ENCODE results near the gene EFCAB10.
"Not testable (repeated sequence)": the region's sequence is repeated elsewhere in the genome, so short reads cannot be mapped to it uniquely, and the experiment has no call there.

Gene EFCAB10

GRCh38 chr7:105530126-105530525, 51.2 kb downstream of the EFCAB10 start:
- DNase-seq: no peak

GRCh38 chr7:105527737-105528136, 53.6 kb downstream of the EFCAB10 start:
- DNase-seq: not testable (repeated sequence)

DNA sequence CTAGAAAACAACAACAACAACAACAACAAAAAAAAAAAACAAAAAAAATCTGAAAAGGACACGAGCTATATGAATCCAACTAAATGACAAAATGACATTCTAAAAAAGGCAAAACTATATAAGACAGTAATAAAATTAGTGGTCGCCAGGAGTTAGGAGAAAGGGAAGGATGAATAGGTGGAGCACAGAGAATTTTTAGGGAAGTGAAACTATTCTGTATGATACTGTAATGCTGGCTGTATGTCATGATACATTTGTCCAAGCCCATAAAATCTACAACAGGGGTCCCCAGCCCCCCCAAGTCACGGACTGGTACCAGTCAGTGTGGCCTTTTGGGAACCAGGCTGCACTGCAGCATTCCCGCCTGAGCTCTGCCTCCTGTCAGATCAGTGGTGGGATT, 56.5 kb downstream of the EFCAB10 start:
- no peak for DNase-seq

DNA sequence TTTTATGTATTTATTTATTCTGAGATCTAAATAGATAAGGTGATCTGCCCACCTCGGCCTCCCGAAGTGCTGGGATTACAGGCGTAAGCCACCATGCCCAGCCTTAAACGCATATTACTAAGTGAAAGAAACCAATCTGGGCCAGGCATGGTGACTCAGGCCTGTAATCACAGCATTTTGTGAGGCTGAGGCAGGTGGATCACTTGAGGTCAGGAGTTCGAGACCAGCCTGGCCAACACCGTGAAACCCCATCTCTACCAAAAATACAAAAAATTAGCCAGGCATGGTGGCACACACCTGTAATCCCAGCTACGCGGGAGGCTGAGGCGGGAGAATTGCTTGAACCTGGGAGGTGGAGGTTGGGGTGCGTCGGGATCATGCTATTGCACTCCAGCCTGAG, 56.9 kb downstream of the EFCAB10 start:
- DNase-seq: not testable (repeated sequence)

DNA sequence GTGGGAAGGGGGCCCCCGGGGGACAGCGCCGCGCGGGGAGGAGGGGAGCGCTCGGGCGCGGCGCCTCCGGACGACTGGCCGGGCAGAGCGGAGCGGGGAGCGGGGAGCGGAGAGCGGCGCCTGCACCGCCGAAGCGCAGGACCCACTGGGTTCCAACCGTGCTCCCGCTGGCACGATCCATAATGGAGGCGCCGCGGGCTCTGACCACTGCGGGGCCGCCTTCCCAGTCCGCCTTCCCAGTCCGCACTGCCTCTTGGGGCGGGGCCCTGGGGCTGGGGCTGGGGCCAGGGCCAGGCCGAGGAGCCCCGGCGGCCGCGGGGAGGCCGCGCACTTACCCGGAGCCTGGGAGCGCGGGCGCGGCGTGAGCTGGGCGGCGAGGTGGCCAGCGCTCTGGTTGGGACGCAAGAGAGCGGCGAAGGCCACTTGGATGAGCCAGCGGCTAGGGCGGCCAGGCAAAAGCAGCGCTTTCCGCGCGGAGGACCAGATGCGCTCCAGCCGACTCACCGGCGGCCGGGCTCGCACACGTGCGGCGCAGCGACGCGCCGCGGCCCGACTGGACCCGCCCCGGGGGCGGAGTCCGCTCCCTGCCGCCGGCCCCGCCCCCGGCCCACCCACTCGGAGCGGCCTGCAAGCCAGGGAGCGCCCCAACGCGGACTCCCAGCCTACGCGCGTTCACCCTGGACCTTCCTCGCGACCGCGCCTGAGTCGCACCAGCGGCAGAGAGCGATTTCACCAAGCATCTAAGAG, 59.4 kb downstream of the EFCAB10 start, which contains the start of gene PUS7:
TSS of gene PUS7 (minus strand) at position 555 of the 747 bp plus-strand sequence. CDS start 13,759 bp downstream, outside the sequence.
- peak; percentile 71 to 88 for DNase-seq

GRCh38 chr7:105521027-105521716, 60.1 kb downstream of the EFCAB10 start:
- peak; percentile 29 to 65 for DNase-seq

DNA sequence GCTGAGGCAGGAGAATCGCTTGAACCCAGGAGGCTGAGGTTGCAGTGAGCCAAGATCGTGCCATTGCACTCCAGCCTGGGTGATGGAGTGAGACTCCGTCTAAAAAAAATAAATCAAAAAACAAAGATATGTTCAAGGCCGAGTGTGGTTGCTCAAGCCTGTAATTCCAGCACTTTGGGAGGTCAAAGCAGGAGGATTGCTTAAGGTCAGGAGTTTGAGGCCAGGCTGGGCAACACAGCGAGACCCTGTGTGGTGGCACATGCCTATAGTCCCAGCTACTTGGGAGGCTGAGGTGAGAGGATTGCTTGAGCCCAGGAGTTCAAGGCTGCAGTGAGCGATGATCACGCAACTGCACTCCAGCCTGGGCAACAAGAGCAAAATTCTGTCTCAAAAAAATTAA, 60.7 kb downstream of the EFCAB10 start:
- DNase-seq: not testable (repeated sequence)

DNA sequence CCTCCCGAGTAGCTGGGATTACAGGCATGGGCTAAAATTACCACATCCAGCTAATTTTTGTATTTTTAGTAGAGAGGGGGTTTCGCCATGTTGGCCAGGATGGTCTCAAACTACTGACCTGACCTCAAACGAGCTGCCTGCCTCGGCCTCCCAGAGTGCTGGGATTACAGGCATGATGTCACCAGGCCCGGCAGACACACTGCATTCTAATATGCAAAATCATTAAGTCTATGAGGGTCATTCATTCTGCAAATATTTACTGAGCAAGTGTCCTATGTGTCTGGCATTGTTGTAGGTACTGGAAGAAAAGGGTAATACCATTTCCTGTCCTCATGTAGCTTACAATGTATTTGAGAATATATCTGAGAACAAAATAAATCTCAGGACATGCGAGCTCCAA, 61.9 kb downstream of the EFCAB10 start:
- no peak for DNase-seq

GRCh38 chr7:105515610-105516009, 65.7 kb downstream of the EFCAB10 start:
- DNase-seq: not testable (repeated sequence)

All from NCI-H524 (cell line).